Fibroblast of mammary gland (primary cell): Measurements from ENCODE around the gene MTARC1.

Experiments used
- DNase-seq: peaks from one replicate; pipeline ENCODE4 v3.0.0-alpha.2; 2010; ENCODE audit warnings: low read depth
- H3K4me3 ChIP-seq: 2 replicates; pipeline ENCODE4 v1.5.1; 2011; ENCODE audit warnings: low read depth, mild to moderate bottlenecking, low read length, moderate library complexity; ENCODE audit not compliant: control insufficient read depth
- CTCF ChIP-seq: conservative IDR thresholded peaks from 2 replicates; pipeline ENCODE4 v1.5.1; 2011; ENCODE audit warnings: low read depth, low read length, inconsistent platforms; ENCODE audit not compliant: control insufficient read depth, insufficient read depth

The MTARC1 gene

GRCh38 chr1:220786337-220787068 is at the start of gene MTARC1:
MTARC1 (plus strand) TSS chr1:220786913; CDS start chr1:220786945, 32 bp downstream.
- H3K4me3 ChIP-seq, result peak within 1 kb of the TSS; percentile 50
- peak; percentile 46 for DNase-seq
- no peak for TF ChIP-seq CTCF

DNA sequence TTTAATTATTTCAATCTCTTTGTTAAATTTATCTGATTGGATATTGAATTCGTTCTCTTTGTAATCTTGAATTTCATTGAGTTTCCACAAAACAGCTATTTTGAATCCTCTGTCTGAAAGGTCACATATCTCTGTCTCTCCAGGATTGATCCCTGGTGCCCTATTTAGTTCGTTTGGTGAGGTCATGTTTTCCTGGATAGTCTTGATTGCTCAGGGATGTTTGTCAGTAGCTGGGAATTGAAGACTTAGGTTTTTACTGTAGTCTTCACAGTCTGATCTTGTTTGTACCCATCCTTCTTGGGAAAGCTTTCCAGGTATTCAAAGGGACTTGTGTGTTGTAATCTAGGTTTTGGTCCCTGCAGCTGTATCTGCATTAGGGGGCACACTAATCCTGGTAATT is 45.4 kb upstream of the MTARC1 start:
- no peak for TF ChIP-seq CTCF
- H3K4me3 ChIP-seq, result no peak overlapping the region
- no peak for DNase-seq

- TF ChIP-seq CTCF, result no peak
- no peak overlapping the region for H3K4me3 ChIP-seq
- no peak for DNase-seq
Measured at GRCh38 chr1:220741825-220742224, 44.9 kb upstream of the MTARC1 start.

DNA sequence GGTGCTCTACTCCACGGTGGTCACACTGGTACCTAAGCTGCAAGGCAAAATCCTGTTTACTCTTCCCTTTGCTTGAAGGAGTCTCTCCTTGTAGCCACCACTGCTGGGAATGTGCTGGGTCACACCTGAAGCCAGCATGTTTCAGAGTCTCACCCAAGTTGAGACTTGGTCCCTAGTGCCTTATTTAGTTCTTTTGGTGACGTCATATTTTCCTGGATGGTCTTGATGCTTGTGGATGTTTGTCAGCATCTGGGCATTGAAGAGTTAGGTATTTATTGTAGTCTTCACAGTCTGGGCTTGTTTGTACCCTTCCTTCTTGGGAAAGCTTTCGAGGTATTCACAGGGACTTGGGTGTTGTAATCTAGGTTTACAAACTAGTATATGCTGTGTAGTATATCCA is 44.2 kb upstream of the MTARC1 start:
- TF ChIP-seq CTCF, result no peak
- DNase-seq, result no peak
- no peak overlapping the region for H3K4me3 ChIP-seq

DNA sequence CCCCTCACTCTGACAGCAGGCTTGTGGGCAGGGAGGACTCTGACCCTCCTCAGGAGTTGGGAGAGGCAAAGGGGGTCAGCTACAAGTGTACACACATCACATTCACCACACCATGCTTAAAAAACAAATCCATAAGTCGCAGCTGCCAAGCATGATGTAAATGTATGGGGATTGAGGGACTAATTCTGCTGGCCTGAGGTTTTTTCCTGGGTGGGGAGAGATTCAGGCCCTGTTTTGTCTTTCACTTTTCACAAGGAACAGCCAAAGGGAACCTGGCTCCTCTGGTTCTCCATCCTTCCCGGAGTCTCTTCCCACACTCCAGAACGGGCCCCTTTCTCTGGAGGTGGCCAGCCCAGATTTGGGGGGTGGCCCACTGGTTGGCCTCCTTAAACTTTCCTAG is 39.9 kb upstream of the MTARC1 start:
- no peak overlapping the region for H3K4me3 ChIP-seq
- DNase-seq, result no peak
- TF ChIP-seq CTCF, result no peak

DNA sequence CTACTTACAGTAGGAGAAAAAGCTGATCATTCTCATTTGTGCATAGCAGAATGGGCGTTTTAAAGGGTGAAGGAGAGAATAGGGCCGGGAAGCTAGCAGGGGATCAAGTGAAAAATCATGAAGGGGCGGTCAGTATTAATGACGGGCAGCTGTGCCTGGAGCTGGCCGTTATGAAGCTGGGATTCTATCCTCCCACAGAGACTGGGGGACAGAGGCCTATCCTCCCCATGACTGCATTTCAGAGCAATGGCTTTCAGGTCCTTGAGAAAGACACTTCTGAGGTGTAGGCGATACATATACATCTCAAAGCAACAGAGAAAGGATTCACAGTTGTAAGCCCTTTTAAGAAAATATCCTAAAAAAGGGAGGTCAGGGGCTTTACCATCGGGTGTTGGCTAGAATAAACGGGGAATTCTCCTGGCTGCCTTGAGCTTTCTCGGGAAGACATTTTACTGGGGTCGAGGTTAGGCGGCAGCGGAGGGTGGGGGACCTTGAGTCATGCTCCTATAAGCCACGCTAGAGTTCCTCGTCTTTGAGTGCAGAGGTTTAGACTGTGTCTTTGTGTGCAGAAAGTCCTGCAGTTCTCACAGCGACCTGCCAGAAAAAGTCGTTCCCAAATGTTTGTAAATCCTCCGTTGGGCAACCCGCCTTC is 39.1 kb upstream of the MTARC1 start:
- peak overlapping the region; percentile 72 for H3K4me3 ChIP-seq
- no peak for TF ChIP-seq CTCF
- no peak for DNase-seq
